K562 (cell line): ENCODE data around the gene NKG7. TPM values are rescaled to one million over a fixed set of nuclear protein-coding genes. Genes with fewer than 3 reads are reported as not detected.

Experiments used
- AFF1 ChIP-seq, 2 experiments: fragments of 450-650 bp; IDR thresholded peaks; 2 replicates each; pipeline ENCODE4 v1.6.1; 2018; ENCODE audit warnings: mild to moderate bottlenecking in 2 of 2, low read depth in 1 of 2; ENCODE audit not compliant: partially characterized antibody in 2 of 2
- ATF2 ChIP-seq: sonication (generic); formaldehyde crosslinking; IDR thresholded peaks from 2 replicates; pipeline ENCODE4 v1.8.1; 2022; ENCODE audit warnings: missing genetic modification reagents
- BCOR ChIP-seq: fragments of 450-650 bp; IDR thresholded peaks from 2 replicates; pipeline ENCODE4 v1.6.1; 2016
- ETV5 ChIP-seq: sonication (generic); formaldehyde crosslinking; IDR thresholded peaks from 2 replicates; pipeline ENCODE4 v1.4.0; 2020; ENCODE audit warnings: low read depth, mild to moderate bottlenecking, missing genetic modification reagents
- KLF13 ChIP-seq: fragments of 450-650 bp; IDR thresholded peaks from 2 replicates; pipeline ENCODE4 v1.6.1; 2016; ENCODE audit warnings: missing genetic modification characterization, low read depth, mild to moderate bottlenecking, missing compliant biosample characterization, moderate library complexity, borderline replicate concordance
- TAL1 ChIP-seq: fragments of 450-650 bp; IDR thresholded peaks from 2 replicates; pipeline ENCODE4 v1.6.1; 2016; ENCODE audit warnings: mild to moderate bottlenecking
- TSHZ1 ChIP-seq: fragments of 250-450 bp; sonication (Bioruptor Pico); IDR thresholded peaks from 2 replicates; pipeline ENCODE4 v1.4.0; 2020; ENCODE audit warnings: mild to moderate bottlenecking, moderate library complexity
- ZNF431 ChIP-seq: sonication (generic); formaldehyde crosslinking; IDR thresholded peaks from 2 replicates; pipeline ENCODE4 v1.8.0; 2022; ENCODE audit warnings: mild to moderate bottlenecking, missing genetic modification reagents
- ZNF444 ChIP-seq: fragments of 250-450 bp; sonication (Bioruptor Pico); IDR thresholded peaks from 2 replicates; pipeline ENCODE4 v1.4.0; 2020; ENCODE audit warnings: mild to moderate bottlenecking, moderate library complexity
- polyA plus RNA-seq, 8 experiments: library from polyadenylated mRNA; depleted of rRNA in 4 of 8; stranded (reverse) in 5 of 8; unstranded in 3 of 8; fragments of >200 nt; fragmentation: Nextera tagmentation in 2 of 8; fragmentation: Illumina TruSeq in 1 of 8; extraction: Ambion mirVana in 2 of 8; extraction: Trizol in 1 of 8; gene quantifications; 2 replicates each; pipeline versions ENCODE4 v1.2.1 to v1.2.3, GENCODE V29; 2011 to 2014; ENCODE audit warnings: inconsistent platforms in 1 of 8, missing spikeins in 1 of 8
- total RNA-seq, 7 experiments: library from RNA; depleted of rRNA in 6 of 7; stranded (reverse); fragments of >200 nt in 6 of 7; fragmentation: Illumina TruSeq in 2 of 7; extraction: Trizol in 2 of 7; gene quantifications; 2 replicates each; pipeline versions ENCODE4 v1.2.1 to v1.2.3, GENCODE V29; 2011 to 2021; ENCODE audit warnings: low replicate concordance in 1 of 7
- TF ChIP-seq, protein P1 (sequence below), 3 experiments: fragments of 200-800 bp in 1 of 3; fragments of 250-450 bp in 1 of 3; fragments of 450-650 bp in 1 of 3; sonication (Bioruptor Pico) in 1 of 3; sonication (Bioruptor generic) in 1 of 3; formaldehyde crosslinking in 1 of 3; IDR thresholded peaks; 2 replicates each; pipeline versions ENCODE4 v1.6.1 to v1.8.0; 2016 to 2022; ENCODE audit warnings: mild to moderate bottlenecking in 2 of 3, missing genetic modification characterization in 2 of 3, missing compliant biosample characterization in 1 of 3, moderate library complexity in 1 of 3
- TF ChIP-seq, protein P2 (sequence below): sonication (generic); formaldehyde crosslinking; IDR thresholded peaks from 2 replicates; pipeline ENCODE4 v1.8.1; 2022; ENCODE audit warnings: missing genetic modification reagents

NKG7 gene
- total and polyA plus RNA-seq, 9 of the 15 experiments (the other 6 are each of a cell fraction or from before 2014, with no cell fraction given): 0.30 to 0.70 (median 0.51) TPM; not detected in 2

DNA sequence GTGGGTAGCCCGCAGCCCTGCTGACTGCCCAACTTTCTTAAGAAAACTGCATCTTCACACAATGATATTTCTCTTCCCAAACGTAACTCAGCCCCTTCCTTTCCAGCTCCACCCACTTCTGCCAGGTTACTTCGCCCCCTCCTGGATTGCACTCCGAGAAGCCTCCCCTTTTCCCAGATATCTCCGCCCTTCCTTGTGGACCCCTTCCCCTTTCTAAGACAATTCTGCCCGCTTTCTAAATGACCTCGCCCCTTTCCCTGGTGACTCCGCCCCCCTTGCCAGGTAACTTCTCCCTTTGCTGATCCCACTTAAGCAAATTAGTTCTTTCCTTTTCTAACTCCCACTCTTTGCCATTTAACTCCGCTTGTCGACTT lies 33.2 kb downstream of the NKG7 start (continued):
- TF ChIP-seq TSHZ1 (CRISPR knock-in tag): no peak
- TF ChIP-seq, protein P1, sequence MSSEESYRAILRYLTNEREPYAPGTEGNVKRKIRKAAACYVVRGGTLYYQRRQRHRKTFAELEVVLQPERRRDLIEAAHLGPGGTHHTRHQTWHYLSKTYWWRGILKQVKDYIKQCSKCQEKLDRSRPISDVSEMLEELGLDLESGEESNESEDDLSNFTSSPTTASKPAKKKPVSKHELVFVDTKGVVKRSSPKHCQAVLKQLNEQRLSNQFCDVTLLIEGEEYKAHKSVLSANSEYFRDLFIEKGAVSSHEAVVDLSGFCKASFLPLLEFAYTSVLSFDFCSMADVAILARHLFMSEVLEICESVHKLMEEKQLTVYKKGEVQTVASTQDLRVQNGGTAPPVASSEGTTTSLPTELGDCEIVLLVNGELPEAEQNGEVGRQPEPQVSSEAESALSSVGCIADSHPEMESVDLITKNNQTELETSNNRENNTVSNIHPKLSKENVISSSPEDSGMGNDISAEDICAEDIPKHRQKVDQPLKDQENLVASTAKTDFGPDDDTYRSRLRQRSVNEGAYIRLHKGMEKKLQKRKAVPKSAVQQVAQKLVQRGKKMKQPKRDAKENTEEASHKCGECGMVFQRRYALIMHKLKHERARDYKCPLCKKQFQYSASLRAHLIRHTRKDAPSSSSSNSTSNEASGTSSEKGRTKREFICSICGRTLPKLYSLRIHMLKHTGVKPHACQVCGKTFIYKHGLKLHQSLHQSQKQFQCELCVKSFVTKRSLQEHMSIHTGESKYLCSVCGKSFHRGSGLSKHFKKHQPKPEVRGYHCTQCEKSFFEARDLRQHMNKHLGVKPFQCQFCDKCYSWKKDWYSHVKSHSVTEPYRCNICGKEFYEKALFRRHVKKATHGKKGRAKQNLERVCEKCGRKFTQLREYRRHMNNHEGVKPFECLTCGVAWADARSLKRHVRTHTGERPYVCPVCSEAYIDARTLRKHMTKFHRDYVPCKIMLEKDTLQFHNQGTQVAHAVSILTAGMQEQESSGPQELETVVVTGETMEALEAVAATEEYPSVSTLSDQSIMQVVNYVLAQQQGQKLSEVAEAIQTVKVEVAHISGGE (CRISPR knock-in tag; IDR thresholded peaks at IDR 0.05): no peak
- TF ChIP-seq ZNF444 (CRISPR knock-in tag): no peak
- peak; percentile 37; the same call in 1 of the 2 replicates for TF ChIP-seq BCOR
- no peak for TF ChIP-seq KLF13
- TF ChIP-seq, protein P2, sequence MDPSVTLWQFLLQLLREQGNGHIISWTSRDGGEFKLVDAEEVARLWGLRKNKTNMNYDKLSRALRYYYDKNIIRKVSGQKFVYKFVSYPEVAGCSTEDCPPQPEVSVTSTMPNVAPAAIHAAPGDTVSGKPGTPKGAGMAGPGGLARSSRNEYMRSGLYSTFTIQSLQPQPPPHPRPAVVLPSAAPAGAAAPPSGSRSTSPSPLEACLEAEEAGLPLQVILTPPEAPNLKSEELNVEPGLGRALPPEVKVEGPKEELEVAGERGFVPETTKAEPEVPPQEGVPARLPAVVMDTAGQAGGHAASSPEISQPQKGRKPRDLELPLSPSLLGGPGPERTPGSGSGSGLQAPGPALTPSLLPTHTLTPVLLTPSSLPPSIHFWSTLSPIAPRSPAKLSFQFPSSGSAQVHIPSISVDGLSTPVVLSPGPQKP (CRISPR knock-in tag): no peak
- no peak for TF ChIP-seq ATF2
- TF ChIP-seq AFF1 (IDR thresholded peaks at IDR 0.05; ENCODE audit: low read depth in 1 of 2, partially characterized antibody in 2 of 2): peak in 1 of 2 experiments; percentile 64
- TF ChIP-seq TAL1: peak; percentile 25; the same call in 1 of the 2 replicates
- TF ChIP-seq ZNF431 (CRISPR knock-in tag): 0 out of 2 replicates have a peak, but pooled peaks have one; percentile 51
- TF ChIP-seq ETV5 (CRISPR knock-in tag): no peak
